NCI-H1930 (cell line): ENCODE data around the gene C1orf185.
"Not testable (repeated sequence)": the region's sequence is repeated elsewhere in the genome, so short reads cannot be mapped to it uniquely, and the experiment has no call there.

Experiments
- DNase-seq, 2 experiments: peaks; one replicate each; lab custom pipeline; 2025; lab: John Stamatoyannopoulos, UW

Gene C1orf185

GRCh38 chr1:51101976-51102375, at the start of gene C1orf185:
C1orf185 (plus strand) TSS chr1:51102228; CDS start chr1:51102234, 6 bp downstream.
- no peak for DNase-seq

- no peak for DNase-seq
Measured at GRCh38 chr1:51058858-51059257, 43.2 kb upstream of the C1orf185 start.

GRCh38 chr1:51061231-51061918, 40.7 kb upstream of the C1orf185 start:
- no peak for DNase-seq

GRCh38 chr1:51063121-51063520, 38.9 kb upstream of the C1orf185 start:
- DNase-seq: no peak

DNA sequence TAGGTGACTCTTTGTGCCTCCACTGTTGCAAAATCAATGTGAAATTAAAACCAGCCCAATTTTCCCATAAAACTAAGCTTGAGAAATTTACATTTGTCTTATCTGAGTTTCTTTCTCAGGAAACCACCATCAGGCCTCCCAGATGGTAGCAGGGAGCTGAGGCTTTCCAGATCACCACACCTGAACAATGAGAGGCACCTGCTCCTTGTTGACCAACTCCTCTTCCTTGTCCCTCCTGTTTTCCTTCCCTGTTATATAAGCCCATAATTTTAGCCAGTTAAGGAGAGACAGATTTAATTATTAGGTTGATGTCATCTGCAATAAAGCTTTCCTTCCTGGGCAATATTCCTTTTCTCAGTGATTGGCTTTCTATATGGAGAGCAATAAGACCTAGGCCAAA, 32.0 kb upstream of the C1orf185 start:
- DNase-seq: no peak

DNA sequence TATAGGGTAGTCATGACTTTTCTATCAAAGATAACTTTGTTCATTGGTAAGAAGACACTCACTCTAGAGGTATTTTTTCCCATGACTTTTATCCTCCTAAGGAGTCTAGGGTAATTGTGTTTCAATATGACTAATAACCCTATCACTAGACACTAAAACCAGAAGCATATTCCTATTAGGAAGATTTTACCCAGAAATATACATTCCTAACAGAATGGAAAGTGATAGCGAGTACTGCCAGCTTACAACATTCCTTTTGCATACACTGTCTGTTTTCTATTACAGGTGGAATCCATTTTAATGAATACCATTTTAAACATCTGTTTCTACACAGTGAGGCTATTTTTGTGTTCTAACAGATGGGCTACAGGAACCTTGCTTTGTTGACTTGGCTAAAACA, 31.4 kb upstream of the C1orf185 start:
- no peak for DNase-seq

DNA sequence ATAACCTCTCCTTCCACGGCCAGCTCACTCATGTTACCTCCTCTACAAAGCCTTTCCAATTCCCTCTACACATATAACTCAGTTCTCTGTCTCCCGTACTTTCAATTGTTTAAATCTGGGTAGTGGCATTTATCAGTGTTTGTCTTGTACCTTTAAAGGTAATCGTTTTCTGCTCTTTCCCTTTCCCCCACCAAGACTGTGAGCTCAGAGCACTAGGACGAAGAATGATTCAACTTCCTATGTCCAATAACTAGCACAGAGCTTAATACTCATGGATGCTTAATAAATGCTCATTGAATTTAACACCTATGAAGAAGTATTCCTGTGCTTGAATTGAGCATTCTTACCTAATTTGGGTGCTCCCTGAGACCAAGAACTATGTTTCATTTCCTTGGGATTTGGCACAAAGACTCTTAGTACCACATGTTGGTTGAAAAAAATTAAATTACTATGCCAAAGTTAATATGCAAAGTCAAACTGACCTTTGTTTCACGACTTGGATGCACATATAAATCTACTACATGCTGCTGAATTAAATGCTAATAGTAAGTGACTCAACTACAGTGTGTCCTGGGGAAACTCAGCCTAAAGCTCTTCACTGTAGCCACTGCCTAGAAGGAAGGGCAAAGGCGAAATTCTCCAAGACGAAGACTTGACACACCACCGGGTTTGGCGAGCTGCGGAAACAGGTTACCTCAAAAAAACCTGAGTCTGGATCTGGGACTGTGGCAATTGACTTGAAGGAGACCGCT, 30.6 kb upstream of the C1orf185 start:
- DNase-seq: no peak

- no peak for DNase-seq
Measured at GRCh38 chr1:51072043-51072439, 30.0 kb upstream of the C1orf185 start.

DNA sequence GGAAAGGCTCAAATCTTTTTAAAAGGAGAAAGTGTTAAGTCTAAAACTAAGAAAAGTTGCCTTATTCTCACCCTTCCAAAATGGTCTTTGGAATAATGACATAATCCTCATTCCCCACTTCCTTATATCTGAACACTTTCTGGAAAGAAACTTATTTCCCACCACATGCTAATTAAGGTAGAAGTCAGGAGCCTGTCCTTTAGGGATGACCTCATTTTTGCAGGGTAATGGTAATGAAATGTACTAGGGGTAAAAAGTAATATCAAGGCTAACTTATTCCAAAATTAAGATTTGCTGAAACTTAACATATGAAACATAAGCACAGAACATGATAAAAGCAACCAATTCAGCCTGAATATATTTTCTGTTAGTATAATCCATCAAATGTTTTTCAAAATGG, 29.4 kb upstream of the C1orf185 start:
- no peak for DNase-seq

- no peak for DNase-seq
Measured at GRCh38 chr1:51073456-51073855, 28.6 kb upstream of the C1orf185 start.

- DNase-seq: no peak
Measured at GRCh38 chr1:51086496-51087271, 15.3 kb upstream of the C1orf185 start.

DNA sequence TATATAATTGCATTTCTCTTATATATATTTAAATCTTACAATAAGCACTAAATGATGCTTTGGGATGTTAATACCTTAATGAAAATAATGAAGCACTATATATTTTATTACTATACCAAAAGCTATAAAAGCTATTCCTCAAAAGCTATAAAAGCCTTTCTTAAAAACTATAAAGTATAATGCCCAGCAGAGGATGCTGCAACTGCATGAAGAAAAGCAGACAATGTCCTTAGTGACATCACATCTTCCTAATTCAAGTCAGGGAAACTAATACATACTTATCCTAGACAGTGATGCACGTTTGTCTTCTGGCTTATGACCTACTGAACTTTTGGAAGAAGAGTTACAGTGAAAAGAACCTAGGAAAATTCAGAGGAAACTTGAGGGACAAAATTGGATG, 13.6 kb upstream of the C1orf185 start:
- no peak for DNase-seq

DNA sequence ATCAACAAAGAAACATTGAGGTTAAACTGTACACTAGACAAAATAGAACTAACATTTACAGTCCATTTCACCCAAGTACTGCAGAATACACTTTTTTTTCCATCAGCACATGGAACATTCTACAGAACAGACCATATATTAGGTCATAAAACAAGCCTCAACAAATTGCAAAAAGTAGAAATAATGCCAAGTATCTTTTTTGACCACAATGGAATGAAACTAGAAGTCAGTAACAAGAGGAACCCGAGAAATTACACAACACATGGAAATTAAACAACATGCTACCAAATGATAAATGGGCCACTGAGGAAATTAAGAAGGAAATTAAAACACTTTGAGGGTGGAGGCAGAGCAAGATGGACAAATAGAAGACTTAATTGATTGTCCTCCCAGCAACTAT, 8.4 kb upstream of the C1orf185 start:
- no peak for DNase-seq

DNA sequence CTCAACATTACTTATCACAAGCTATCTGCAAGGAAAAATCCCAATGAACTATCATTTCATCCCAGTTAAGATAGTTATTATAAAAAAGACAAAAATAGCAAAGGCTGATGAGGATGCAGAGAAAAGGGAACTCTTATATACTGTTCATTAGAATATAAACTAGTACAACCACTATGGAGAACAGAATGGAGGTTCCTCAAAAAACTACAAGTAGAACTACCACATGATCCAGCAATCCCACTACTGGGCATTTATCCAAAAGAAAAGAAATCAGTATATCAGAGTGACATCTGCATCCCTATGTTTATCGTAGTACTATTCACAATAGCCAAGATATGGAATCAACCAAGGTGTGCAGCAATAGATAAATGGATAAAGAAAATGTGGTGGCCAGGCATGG, 4.9 kb upstream of the C1orf185 start:
- DNase-seq: no peak

DNA sequence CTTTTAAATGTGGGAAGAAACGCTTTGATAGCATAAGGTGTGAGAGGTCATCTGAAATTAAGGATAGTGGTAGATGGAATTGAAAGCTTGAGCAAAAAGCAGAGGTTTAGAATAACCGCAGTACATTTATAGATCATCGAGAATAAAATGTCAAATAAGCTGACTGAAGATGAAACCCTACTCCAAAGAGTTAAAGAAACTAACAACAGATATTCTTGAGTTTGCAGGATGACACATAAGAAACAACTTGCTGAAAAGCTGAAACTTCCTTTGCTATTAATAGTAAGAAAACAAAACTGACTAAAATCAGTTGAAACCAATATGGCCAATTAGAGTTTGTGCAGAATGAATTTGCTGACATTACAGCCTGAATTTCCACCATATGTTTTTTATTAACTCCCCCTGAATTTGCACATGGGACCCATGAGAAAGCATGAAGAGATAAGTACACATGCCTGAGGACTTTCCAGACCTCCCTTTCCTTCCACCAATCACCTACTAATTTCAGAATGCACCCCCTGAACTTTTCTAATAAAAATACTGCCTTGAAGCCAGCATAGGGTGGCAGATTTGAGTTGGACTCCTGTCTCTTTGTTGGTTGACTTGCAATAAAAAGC, 1.7 kb upstream of the C1orf185 start:
- no peak for DNase-seq

- DNase-seq: no peak
Measured at GRCh38 chr1:51114137-51114536, 12.1 kb downstream of the C1orf185 start.

DNA sequence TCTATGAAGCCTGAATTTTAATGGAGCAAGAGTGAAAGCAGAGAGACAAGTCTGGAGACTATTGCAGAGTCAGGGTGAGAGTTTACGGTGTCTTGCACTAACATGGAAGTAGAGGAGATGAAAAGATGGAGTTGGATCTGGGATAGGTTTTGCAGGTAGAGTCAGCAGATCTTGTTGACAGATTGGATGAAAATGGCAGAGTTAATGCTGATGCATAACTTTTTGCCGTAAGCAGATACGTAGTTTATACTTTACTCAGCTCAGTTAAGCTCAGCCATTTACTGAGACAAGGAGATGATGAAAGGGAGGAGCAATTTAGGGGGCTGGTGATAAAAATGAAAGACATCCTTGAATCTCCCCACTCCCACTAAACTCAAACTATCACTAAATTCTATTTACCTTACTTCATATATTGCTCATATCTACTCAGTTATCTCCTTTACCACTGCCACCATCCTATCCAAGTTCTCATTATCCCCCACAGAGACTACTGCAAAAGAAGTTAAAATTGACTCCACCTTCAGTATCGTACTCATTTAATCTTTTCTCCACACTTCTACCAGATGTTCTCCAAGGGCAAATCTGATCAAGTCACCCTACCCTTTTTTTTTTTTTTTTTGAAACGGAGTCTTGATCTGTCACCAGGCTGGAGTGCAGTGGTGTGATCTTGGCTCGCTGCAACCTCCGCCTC, 13.8 kb downstream of the C1orf185 start:
- DNase-seq: no peak

DNA sequence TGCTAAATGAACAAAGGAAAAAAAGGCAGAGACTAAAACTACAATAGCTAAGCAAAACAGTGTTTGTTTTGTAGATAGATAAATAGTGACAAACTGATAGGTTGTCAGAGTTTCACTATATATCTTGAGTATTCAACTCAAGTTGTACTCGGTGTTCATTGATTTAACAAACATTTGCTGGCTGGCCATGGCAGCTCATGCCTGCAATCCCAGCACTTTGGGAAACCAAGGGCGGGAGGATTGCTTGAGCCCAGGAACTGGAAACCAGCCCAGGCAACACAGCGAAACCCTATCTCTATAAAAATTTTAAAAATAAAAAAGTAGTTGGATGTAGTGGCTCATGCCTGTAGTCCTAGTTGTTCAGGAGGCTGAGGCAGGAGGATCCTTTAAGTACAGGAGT, 17.3 kb downstream of the C1orf185 start:
- DNase-seq: no peak

DNA sequence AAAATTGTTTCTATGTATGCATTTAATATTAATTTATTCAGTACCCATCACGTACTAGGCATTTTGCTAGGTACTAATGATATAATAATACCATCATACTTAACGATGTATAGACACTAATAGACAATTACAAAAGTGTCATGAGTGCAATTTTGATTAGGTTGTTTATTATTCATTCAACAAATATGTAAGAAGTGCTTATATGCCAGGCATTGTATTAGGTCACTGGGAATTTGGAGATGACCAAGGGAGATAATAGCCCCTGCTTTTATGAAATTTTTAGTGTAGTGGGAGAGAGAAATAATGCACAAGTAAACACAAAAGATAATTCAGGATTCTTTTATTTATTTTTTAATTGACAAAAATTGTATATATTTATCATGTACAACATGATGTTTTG, 18.6 kb downstream of the C1orf185 start:
- no peak for DNase-seq

- not testable (repeated sequence) for DNase-seq
Measured at GRCh38 chr1:51127152-51127551, 25.1 kb downstream of the C1orf185 start.

GRCh38 chr1:51131185-51131584, 29.2 kb downstream of the C1orf185 start:
- DNase-seq: no peak

- no peak for DNase-seq
Measured at GRCh38 chr1:51133045-51133444, 31.0 kb downstream of the C1orf185 start.
